ENCODE data around the gene PARD3. TPM values are rescaled to one million over a fixed set of nuclear protein-coding genes. Genes with fewer than 3 reads are reported as not detected.

PARD3 gene
- total RNA-seq, 2 donors from 2014 or later, result 41.7 to 48.8 TPM

DNA sequence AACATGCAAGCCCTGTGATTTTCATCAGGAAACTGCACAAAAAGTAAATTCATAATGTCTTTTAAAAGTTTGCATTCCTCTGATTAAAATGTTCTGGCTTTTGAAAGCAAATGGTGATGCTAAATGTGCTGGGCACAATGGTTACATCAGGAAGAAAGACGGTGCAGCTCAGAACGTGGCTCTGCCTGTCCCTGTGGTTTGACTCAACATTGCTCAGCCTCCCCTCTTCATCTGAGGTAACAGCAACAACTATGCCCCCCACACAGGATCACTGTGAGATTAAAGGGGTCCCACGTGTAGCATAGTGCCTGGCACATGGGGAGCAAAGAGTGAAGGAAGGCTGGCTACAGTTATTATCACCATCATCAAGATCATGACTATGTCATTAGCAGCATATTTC is 44.0 kb downstream of the PARD3 start:
- no peak overlapping the region for H3K9ac ChIP-seq (ENCODE audit: low read depth in 2 of 2, low read length in 2 of 2)
- no peak for TF ChIP-seq CTCF (IDR thresholded peaks at IDR 0.05)

GRCh38 chr10:34769899-34770298 is 45.2 kb downstream of the PARD3 start:
- no peak for DNase-seq
- Histone ChIP-seq H3K36me3 (no peaks in the 10 kb centered on the region), H3K4me1 (peaks cover 2% of the 10 kb centered on the region), H3K9ac (ENCODE audit: low read depth in 2 of 2, low read length in 2 of 2) (no peak overlapping the region), H3K27ac (no peak overlapping the region), H3K27me3 (no peaks in the 10 kb centered on the region), H3K9me3 (no peaks in the 10 kb centered on the region), H3K4me3 (no peak overlapping the region)
- intact Hi-C loops (cut with DNase I), result no loop called here
- TF ChIP-seq CTCF (IDR thresholded peaks at IDR 0.05), result no peak

More for the DNA sequence above, 44.0 kb downstream of the PARD3 start:
- Histone ChIP-seq H3K27ac (no peak overlapping the region), H3K4me1 (peaks cover 2% of the 10 kb centered on the region), H3K4me3 (no peak overlapping the region), H3K36me3 (no peaks in the 10 kb centered on the region), H3K9me3 (no peaks in the 10 kb centered on the region), H3K27me3 (no peaks in the 10 kb centered on the region)
- intact Hi-C loops (cut with DNase I), result no loop called here
- DNase-seq, result no peak

GRCh38 chr10:34768972-34769330 is 46.1 kb downstream of the PARD3 start:
- H3K9me3 ChIP-seq, result no peaks in the 10 kb centered on the region
- intact Hi-C loops (cut with DNase I), result no loop called here
- peak overlapping the region; percentile 14 for H3K27ac ChIP-seq
- no peak for TF ChIP-seq CTCF (IDR thresholded peaks at IDR 0.05)
- peaks cover 2% of the 10 kb centered on the region for H3K4me1 ChIP-seq
- no peaks in the 10 kb centered on the region for H3K27me3 ChIP-seq
- no peak for DNase-seq
- no peak overlapping the region for H3K9ac ChIP-seq (ENCODE audit: low read depth in 2 of 2, low read length in 2 of 2)
- no peak overlapping the region for H3K4me3 ChIP-seq
- no peaks in the 10 kb centered on the region for H3K36me3 ChIP-seq

- Histone ChIP-seq H3K9ac (ENCODE audit: low read depth in 2 of 2, low read length in 2 of 2) (no peak overlapping the region), H3K27ac (peak overlapping the region; percentile 14), H3K4me1 (peaks cover 2% of the 10 kb centered on the region), H3K27me3 (no peaks in the 10 kb centered on the region), H3K9me3 (no peaks in the 10 kb centered on the region), H3K36me3 (no peaks in the 10 kb centered on the region), H3K4me3 (no peak overlapping the region)
- TF ChIP-seq CTCF (IDR thresholded peaks at IDR 0.05), result no peak
- intact Hi-C loops (cut with DNase I), result no loop called here
- DNase-seq, result peak; percentile 87
These were observed 46.7 kb downstream of the PARD3 start for GRCh38 chr10:34768261-34768971.

- Histone ChIP-seq H3K27ac (no peak overlapping the region), H3K27me3 (no peaks in the 10 kb centered on the region), H3K4me1 (peaks cover 2% of the 10 kb centered on the region), H3K4me3 (no peak overlapping the region), H3K9ac (ENCODE audit: low read depth in 2 of 2, low read length in 2 of 2) (no peak overlapping the region), H3K36me3 (no peaks in the 10 kb centered on the region), H3K9me3 (no peaks in the 10 kb centered on the region)
- no peak for TF ChIP-seq CTCF (IDR thresholded peaks at IDR 0.05)
- intact Hi-C loops (cut with DNase I), result no loop called here
- DNase-seq, result no peak
These were observed 48.1 kb downstream of the PARD3 start for GRCh38 chr10:34766811-34767494.

Data from colonic mucosa (tissue), 4 donors.